Measurements from ENCODE around the gene OOEP. TPM values are rescaled to one million over a fixed set of nuclear protein-coding genes. Genes with fewer than 3 reads are reported as not detected.

Gene OOEP
- total and polyA plus RNA-seq, 2 of the 4 experiments (the other 2 are of a cell fraction) = not detected

- H3K14ac ChIP-seq (replicated peaks; ENCODE audit: low read depth, low read length) = no peak within 1 kb of the TSS
- H2BK5ac ChIP-seq (ENCODE audit: low read depth, low read length, poor library complexity, severe bottlenecking) = no peak within 1 kb of the TSS
- ATAC-seq (ENCODE audit: low read depth) = no peak
These were observed 15.8 kb downstream of the OOEP start, which contains the start of gene DPPA5 for GRCh38 chr6:73353636-73354593. TSS of gene DPPA5 (minus strand) at chr6:73354276. CDS start at chr6:73354225, 51 bp downstream.

More at GRCh38 chr6:73353636-73354593, 15.8 kb downstream of the OOEP start, which contains the start of gene DPPA5:
- BruUV-seq (replicated peaks) = no TSS peak
- Histone ChIP-seq H3K23ac (ENCODE audit: low read depth, low read length) (no peak within 1 kb of the TSS), H2BK20ac (ENCODE audit: low read depth, low read length) (no peak within 1 kb of the TSS), H3K4ac (ENCODE audit: low read depth, low read length) (no peak within 1 kb of the TSS), H2AK5ac (ENCODE audit: low read depth, low read length) (no peak within 1 kb of the TSS), H2BK120ac (ENCODE audit: low read depth, low read length) (no peak within 1 kb of the TSS), H3K4me3 (ENCODE audit: insufficient read depth, low read depth, low read length) (no peak within 1 kb of the TSS), H3K56ac (ENCODE audit: extremely low read depth, insufficient read depth, low read length) (no peak within 1 kb of the TSS), H4K5ac (ENCODE audit: low read depth, low read length) (no peak within 1 kb of the TSS), H3K36me3 (ENCODE audit: control insufficient read depth, insufficient read depth, low read length) (no peaks in the 10 kb centered on the region), H3K9me1 (ENCODE audit: insufficient read depth, low read length) (no peaks in the 10 kb centered on the region), H4K91ac (ENCODE audit: insufficient read depth, low read depth, low read length) (no peak within 1 kb of the TSS), H3K4me2 (ENCODE audit: low read depth, low read length) (no peak within 1 kb of the TSS), H4K20me1 (ENCODE audit: insufficient read depth, low read length) (no peaks in the 10 kb centered on the region), H3K9ac (ENCODE audit: low read depth, low read length) (no peak within 1 kb of the TSS), H2AK9ac (replicated peaks; ENCODE audit: low read depth, low read length, poor library complexity) (no peak within 1 kb of the TSS), H3K18ac (ENCODE audit: low read depth, low read length) (no peak within 1 kb of the TSS), H3K27me3 (ENCODE audit: control insufficient read depth, insufficient read depth, low read length) (peaks cover 16% of the 10 kb centered on the region), H4K8ac (ENCODE audit: low read depth in 2 of 2, low read length in 2 of 2) (no peak within 1 kb of the TSS), H2AFZ (replicated peaks; ENCODE audit: low read length, poor library complexity) (peak within 1 kb of the TSS; percentile 48), H2BK15ac (ENCODE audit: low read depth, low read length) (no peak within 1 kb of the TSS), H3K27ac (ENCODE audit: insufficient read depth, low read length) (no peak within 1 kb of the TSS), H3K4me1 (ENCODE audit: control insufficient read depth, insufficient read depth, low read length) (no peaks in the 10 kb centered on the region), H3K79me1 (ENCODE audit: low read depth in 1 of 2, low read length in 2 of 2) (no peaks in the 10 kb centered on the region), H3K9me3 (ENCODE audit: control insufficient read depth, insufficient read depth, low read length) (no peaks in the 10 kb centered on the region)
- POLR2A ChIA-PET (ENCODE audit: unreplicated experiment) = no interaction called here
- WGBS, 2 experiments (ENCODE audit: extremely low coverage in 2 of 2, insufficient read length in 1 of 2) = 92% methylated on average over 37 of the region's 59 CpGs; no CpG with 5 or more reads in 1 of the 2 experiments
- dilution Hi-C loops (cut with HindIII; ENCODE audit: low sequenced_read_pairs, unreplicated experiment) = no loop called here
- DNase-seq = no peak
- no peak for TF ChIP-seq CTCF (conservative IDR thresholded peaks at IDR 0.05; ENCODE audit: low read depth, low read length)
- intact Hi-C loops (cut with micrococcal nuclease) = no loop called here
- in situ Hi-C loops (cut with MboI; ENCODE audit: low sequenced_read_pairs) = no loop called here
- CTCF ChIA-PET = no interaction called here
